Sigmoid colon (tissue), 4 donors: ENCODE results near the gene KIF15.
"Not testable (repeated sequence)": the region's sequence is repeated elsewhere in the genome, so short reads cannot be mapped to it uniquely, and the experiment has no call there.

Source experiments
- EP300 ChIP-seq, 4 donors: sonication (generic); formaldehyde crosslinking; IDR thresholded peaks; one replicate each; pipeline ENCODE4 v1.6.1; 2017; ENCODE audit warnings: antibody characterized with exemption in 4 of 4
- POLR2A ChIP-seq, 2 donors: fragments of 450-650 bp; IDR thresholded peaks; one replicate each; pipeline ENCODE4 v1.6.1; 2016; ENCODE audit warnings: antibody characterized with exemption in 2 of 2, mild to moderate bottlenecking in 2 of 2, moderate library complexity in 2 of 2
- POLR2AphosphoS5 ChIP-seq, 4 donors: sonication (generic); formaldehyde crosslinking; IDR thresholded peaks; one replicate each; pipeline ENCODE4 v1.6.1; 2017; ENCODE audit warnings: antibody characterized with exemption in 4 of 4
- TF ChIP-seq, protein P1 (sequence below), 4 experiments: fragments of 450-650 bp in 3 of 4; fragments of 200-600 bp in 1 of 4; IDR thresholded peaks; one replicate each; pipeline ENCODE4 v1.5.1; 2016 to 2019; ENCODE audit warnings: antibody characterized with exemption in 4 of 4, mild to moderate bottlenecking in 3 of 4, moderate library complexity in 2 of 4

DNA sequence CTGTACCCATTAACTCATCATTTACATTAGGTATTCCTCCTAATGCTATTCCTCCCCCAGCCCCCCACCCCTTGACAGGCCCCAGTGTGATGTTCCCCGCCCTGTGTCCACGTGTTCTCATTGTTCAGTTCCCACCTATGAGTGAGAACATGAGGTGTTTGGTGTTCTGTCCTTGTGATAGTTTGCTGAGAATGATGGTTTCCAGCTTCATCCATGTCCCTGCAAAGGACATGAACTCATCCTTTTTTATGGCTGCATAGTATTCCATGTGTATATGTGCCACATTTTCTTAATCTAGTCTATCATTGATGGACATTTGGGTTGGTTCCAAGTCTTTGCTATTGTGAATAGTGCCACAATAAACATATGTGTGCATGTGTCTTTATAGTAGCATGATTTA is 54.7 kb downstream of the KIF15 start:
- not testable (repeated sequence) for TF ChIP-seq POLR2A, POLR2AphosphoS5, EP300 (IDR thresholded peaks at IDR 0.05)
- TF ChIP-seq, protein P1, sequence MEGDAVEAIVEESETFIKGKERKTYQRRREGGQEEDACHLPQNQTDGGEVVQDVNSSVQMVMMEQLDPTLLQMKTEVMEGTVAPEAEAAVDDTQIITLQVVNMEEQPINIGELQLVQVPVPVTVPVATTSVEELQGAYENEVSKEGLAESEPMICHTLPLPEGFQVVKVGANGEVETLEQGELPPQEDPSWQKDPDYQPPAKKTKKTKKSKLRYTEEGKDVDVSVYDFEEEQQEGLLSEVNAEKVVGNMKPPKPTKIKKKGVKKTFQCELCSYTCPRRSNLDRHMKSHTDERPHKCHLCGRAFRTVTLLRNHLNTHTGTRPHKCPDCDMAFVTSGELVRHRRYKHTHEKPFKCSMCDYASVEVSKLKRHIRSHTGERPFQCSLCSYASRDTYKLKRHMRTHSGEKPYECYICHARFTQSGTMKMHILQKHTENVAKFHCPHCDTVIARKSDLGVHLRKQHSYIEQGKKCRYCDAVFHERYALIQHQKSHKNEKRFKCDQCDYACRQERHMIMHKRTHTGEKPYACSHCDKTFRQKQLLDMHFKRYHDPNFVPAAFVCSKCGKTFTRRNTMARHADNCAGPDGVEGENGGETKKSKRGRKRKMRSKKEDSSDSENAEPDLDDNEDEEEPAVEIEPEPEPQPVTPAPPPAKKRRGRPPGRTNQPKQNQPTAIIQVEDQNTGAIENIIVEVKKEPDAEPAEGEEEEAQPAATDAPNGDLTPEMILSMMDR (IDR thresholded peaks at IDR 0.05): not testable (repeated sequence)
